Testis (tissue), 3 donors: ENCODE data around the gene CRYL1. TPM values are rescaled to one million over a fixed set of nuclear protein-coding genes. Genes with fewer than 3 reads are reported as not detected.

Experiments used
- DNase-seq: peaks from one replicate; pipeline ENCODE4 v3.0.0-alpha.2; 2019
- H3K27ac ChIP-seq, 2 donors: fragments of 200-600 bp; sonication (generic); one replicate each; pipeline ENCODE4 v1.5.1; 2019
- H3K27me3 ChIP-seq: fragments of 200-600 bp; sonication (generic); one replicate; pipeline ENCODE4 v1.5.1; 2019
- H3K36me3 ChIP-seq: fragments of 200-600 bp; sonication (generic); one replicate; pipeline ENCODE4 v1.5.1; 2017; ENCODE audit warnings: low read depth; ENCODE audit errors: missing control alignments
- H3K4me1 ChIP-seq: fragments of 200-600 bp; sonication (generic); one replicate; pipeline ENCODE4 v1.5.1; 2019
- H3K4me3 ChIP-seq, 2 donors: fragments of 200-600 bp; sonication (generic); one replicate each; pipeline ENCODE4 v1.5.1; 2017 to 2019
- H3K9me3 ChIP-seq: fragments of 200-600 bp; sonication (generic); one replicate; pipeline ENCODE4 v1.5.1; 2017
- CTCF ChIP-seq, 3 experiments: fragments of 450-650 bp in 2 of 3; fragments of 200-600 bp in 1 of 3; sonication (generic) in 1 of 3; IDR thresholded peaks; one replicate each; pipeline ENCODE4 v1.5.1; 2016 to 2019; ENCODE audit warnings: antibody characterized with exemption in 3 of 3, mild to moderate bottlenecking in 2 of 3, moderate library complexity in 1 of 3
- POLR2A ChIP-seq: fragments of 450-650 bp; IDR thresholded peaks from one replicate; pipeline ENCODE4 v1.6.1; 2017; ENCODE audit warnings: antibody characterized with exemption, mild to moderate bottlenecking, moderate library complexity
- WGBS, 2 donors: methylation state at CpG; one replicate each; pipeline ENCODE4 v1.1.5; 2018; 5-methylcytosine and 5-hydroxymethylcytosine counted together
- intact Hi-C: fragments of 100-400 bp; cut with DNase I; formaldehyde crosslinking; loops from one replicate; pipeline ENCODE4 v1.15.1; 2023; ENCODE audit warnings: low total_unique reads
- polyA plus RNA-seq: library from polyadenylated mRNA; stranded (reverse); fragments of 350-450 nt; fragmentation: Illumina TruSeq; extraction: RNeasy Lipid Tissue Mini Kit (QIAGEN cat#74804); gene quantifications from one replicate; pipeline ENCODE4 v1.2.3, GENCODE V29; 2014; ENCODE audit warnings: low read depth, low replicate concordance; ENCODE audit not compliant: insufficient read depth
- total RNA-seq, 2 donors: library from RNA; depleted of rRNA; stranded (reverse); fragments of >200 nt; gene quantifications; one replicate each; pipeline ENCODE4 v1.2.3, GENCODE V29; 2016

CRYL1 gene
- total and polyA plus RNA-seq, 3 donors from 2014 or later: 8.0 to 16.8 (median 16.8) TPM

DNA sequence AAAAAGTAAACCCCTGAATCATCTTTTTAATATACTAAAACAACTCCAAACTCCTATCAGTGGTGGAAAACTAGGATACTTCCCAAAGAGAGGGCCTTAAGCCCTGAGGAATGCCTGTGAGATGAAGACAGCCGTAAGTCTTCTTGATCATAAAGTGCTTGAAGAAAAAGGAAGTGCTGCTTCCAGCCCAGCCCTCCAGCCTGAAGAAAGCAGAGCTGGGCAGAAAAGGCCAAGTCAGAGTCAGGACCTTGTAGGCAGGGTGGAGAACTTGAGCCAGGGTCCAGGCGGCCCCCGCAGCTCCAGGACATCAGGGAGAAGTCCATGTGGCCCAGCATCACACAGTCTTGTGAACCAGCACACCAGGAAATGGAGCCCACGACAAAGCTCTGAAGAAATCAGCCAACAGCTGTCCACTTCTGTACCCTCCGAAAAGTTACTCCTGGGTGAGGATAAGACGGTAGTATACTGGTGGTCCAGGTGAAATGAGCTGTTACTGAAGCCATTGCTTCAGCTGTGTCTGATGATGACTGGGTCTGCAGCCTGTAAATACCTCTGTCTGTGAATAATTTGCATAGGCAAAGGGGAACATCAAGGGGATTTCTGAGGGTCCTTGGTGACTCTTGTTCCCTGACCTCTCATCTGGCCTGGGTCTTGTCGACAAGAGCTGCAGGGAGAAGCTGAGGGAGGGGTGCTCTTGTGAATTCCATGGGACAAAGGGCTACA, 18.7 kb upstream of the CRYL1 start:
- Histone ChIP-seq H3K27ac (no peak overlapping the region), H3K4me3 (no peak overlapping the region), H3K9me3 (no peaks in the 10 kb centered on the region), H3K4me1 (no peaks in the 10 kb centered on the region), H3K27me3 (no peaks in the 10 kb centered on the region), H3K36me3 (no peaks in the 10 kb centered on the region)
- intact Hi-C loops: no loop called here
- 80 to 84% methylated on average over 4 to 7 of the region's 7 CpGs for WGBS, 2 donors
- no peak for DNase-seq
- TF ChIP-seq POLR2A (no peak), CTCF (IDR thresholded peaks at IDR 0.05) (no peak)

GRCh38 chr13:20536992-20537391, 11.3 kb upstream of the CRYL1 start:
- no peak overlapping the region for H3K4me3 ChIP-seq
- no peaks in the 10 kb centered on the region for H3K9me3 ChIP-seq
- H3K4me1 ChIP-seq: no peaks in the 10 kb centered on the region
- H3K27me3 ChIP-seq: no peaks in the 10 kb centered on the region
- DNase-seq: no peak
- no peak overlapping the region for H3K27ac ChIP-seq
- intact Hi-C loops: no loop called here
- TF ChIP-seq CTCF (IDR thresholded peaks at IDR 0.05): no peak
- H3K36me3 ChIP-seq: no peaks in the 10 kb centered on the region

GRCh38 chr13:20534038-20534608, 8.5 kb upstream of the CRYL1 start:
- intact Hi-C loops: no loop called here
- Histone ChIP-seq H3K4me1 (no peaks in the 10 kb centered on the region), H3K27ac (no peak overlapping the region), H3K36me3 (no peaks in the 10 kb centered on the region), H3K4me3 (no peak overlapping the region), H3K9me3 (no peaks in the 10 kb centered on the region), H3K27me3 (no peaks in the 10 kb centered on the region)
- TF ChIP-seq CTCF (IDR thresholded peaks at IDR 0.05) (no peak), POLR2A (no peak)
- no peak for DNase-seq
- WGBS, 2 donors: 82 to 83% methylated on average over 10 of the region's 10 CpGs

DNA sequence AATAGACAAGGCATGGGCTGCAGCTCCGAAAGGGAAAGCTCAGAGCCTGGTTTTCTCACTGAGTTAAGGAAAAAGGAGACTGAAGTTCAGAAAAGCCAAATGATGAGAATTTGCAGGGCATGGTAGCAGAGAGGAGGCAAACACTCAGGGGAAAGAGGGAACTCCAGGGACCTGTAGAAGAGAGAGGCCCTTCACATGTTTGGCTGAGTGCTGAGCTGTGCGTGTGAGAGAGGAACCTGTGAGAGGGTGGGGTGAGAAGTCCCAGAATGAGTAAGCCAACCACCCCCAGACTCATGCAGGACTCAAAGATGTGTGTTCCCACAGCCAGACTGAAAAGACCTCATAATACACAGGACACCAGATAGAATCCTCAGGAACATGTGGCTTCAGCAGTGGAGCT, 2.8 kb upstream of the CRYL1 start:
- no peak overlapping the region for H3K4me3 ChIP-seq
- H3K9me3 ChIP-seq: no peaks in the 10 kb centered on the region
- peaks cover 6% of the 10 kb centered on the region for H3K4me1 ChIP-seq
- H3K27me3 ChIP-seq: no peaks in the 10 kb centered on the region
- no peak overlapping the region for H3K27ac ChIP-seq
- no peaks in the 10 kb centered on the region for H3K36me3 ChIP-seq
- intact Hi-C loops: no loop called here
- 82 to 83% methylated on average over 2 of the region's 2 CpGs for WGBS, 2 donors
- no peak for DNase-seq
- TF ChIP-seq CTCF (IDR thresholded peaks at IDR 0.05) (no peak), POLR2A (no peak)

DNA sequence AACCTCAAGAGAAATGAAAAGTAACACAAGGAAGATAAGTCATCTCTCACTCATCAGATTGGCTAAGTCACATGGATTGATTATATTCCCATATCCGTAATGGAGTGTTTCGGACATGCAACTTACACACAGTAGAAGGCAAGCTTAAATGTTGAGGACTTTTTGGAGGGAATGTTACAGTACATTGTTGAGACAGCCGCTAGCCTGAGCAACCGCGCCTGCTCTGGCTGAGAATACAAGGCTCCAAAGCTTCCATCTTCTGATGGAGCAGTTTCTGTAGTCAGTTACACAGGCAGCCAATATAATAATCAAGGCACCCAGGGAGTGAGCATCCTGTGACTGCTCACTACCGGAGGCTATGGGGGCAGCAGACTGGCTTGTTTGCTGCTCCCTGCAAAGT, 1.0 kb upstream of the CRYL1 start:
- no peak for DNase-seq
- Histone ChIP-seq H3K36me3 (no peaks in the 10 kb centered on the region), H3K9me3 (no peaks in the 10 kb centered on the region), H3K27ac (peak overlapping the region in 1 of 2 donors; percentile 79), H3K27me3 (no peaks in the 10 kb centered on the region), H3K4me1 (peaks cover 6% of the 10 kb centered on the region), H3K4me3 (peak overlapping the region; percentile 83 to 86)
- TF ChIP-seq POLR2A: no peak
- no peak for TF ChIP-seq CTCF (IDR thresholded peaks at IDR 0.05)
- 13 to 34% methylated on average over 6 of the region's 6 CpGs for WGBS, 2 donors
- intact Hi-C loops: no loop called here
